HG03442 (cell line): ENCODE measurements around the gene PAPPA2.
"Not testable (repeated sequence)": the region's sequence is repeated elsewhere in the genome, so short reads cannot be mapped to it uniquely, and the experiment has no call there.

Experiments used
- ATAC-seq: cut with Tn5 transposase; IDR thresholded peaks from one replicate; pipeline ENCODE4 v1.9.1; 2021; ENCODE audit warnings: mild to moderate bottlenecking, moderate library complexity; ENCODE audit not compliant: unreplicated experiment

PAPPA2 gene

GRCh38 chr1:176462674-176463378 is at the start of gene PAPPA2:
PAPPA2 (plus strand) TSS chr1:176463175; CDS start chr1:176556323, 93,148 bp downstream.
- no peak for ATAC-seq

GRCh38 chr1:176416777-176417176 is 46.2 kb upstream of the PAPPA2 start:
- no peak for ATAC-seq

DNA sequence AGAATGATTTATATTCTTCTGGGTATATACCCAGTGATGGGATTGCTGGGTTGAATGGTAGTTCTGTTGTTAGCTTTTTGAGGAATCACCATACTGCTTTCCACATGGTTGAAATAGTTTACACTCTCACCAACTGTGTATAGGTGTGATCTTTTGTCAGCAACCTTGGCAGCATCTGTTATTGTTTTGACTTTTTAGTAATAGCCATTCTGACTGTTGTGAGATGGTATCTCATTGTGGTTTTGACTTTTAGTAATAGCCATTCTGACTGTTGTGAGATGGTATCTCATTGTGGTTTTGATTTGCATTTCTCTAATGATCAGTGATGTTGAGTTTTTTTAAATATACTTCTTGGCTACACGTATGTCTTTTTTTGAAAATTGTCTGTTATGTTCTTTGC is 43.4 kb upstream of the PAPPA2 start:
- ATAC-seq: not testable (repeated sequence)

DNA sequence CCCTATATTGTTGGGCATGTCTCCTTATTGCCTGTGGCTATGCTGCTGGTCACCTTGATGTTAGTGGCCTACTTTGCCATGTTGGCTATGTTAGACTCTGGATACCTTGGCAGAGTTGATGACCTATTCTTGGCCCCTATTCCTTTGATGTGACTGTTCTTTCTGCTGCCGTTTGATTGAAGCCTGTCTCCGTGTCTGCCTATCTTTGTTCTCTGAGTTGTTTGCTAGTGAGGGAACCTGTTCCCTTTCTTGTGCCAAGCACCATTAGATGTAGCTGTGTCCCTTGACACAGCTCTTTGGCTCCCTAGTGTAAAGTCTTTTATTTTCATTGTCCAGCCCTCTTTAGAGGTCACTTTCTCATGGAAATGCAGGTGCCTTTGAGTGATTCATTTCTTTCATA is 28.7 kb upstream of the PAPPA2 start:
- ATAC-seq: no peak

- no peak for ATAC-seq
These were observed 26.7 kb upstream of the PAPPA2 start for GRCh38 chr1:176436251-176436650.

GRCh38 chr1:176440176-176440575 is 22.8 kb upstream of the PAPPA2 start:
- ATAC-seq: no peak

- ATAC-seq: no peak
These were observed 18.7 kb upstream of the PAPPA2 start for GRCh38 chr1:176444286-176444685.

DNA sequence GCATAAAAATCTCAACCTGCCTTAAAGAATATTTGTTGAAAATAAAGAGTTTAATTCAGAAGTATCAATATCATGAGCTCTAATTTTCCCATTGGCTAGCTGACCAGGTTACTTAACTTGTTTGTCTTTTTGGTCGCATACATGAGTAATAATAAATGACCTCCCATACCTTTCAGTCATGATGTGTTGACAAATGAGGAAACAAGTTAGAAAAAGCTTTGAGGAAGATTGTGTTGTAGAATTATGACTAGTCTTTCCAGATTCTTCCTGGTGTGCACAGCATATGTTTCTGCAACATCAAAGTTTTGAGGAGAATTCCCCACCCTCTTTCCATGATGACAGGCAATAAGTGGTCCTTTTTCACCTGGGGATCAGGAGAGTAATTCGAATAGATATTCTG is 17.6 kb upstream of the PAPPA2 start:
- no peak for ATAC-seq

DNA sequence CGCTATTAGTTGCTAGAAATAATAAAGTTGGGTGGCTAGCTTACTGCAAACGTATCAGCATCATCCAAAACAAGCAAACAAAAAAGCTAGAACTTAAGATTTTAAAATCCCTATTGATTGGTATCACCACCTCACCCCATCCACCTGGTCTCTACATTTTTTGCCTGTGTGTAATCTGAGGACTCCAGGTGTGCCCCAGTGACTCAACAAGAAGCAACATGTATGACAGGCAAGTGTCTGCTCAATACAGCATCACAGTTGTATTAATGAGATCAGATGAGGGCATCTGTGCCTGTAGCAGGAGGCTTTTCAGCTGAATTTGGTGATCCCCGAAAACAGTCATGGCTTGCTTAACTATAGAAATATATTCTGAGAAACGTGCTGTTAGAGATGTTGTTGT is 14.6 kb upstream of the PAPPA2 start:
- ATAC-seq: no peak

GRCh38 chr1:176450526-176450925 is 12.4 kb upstream of the PAPPA2 start:
- ATAC-seq: no peak

- not testable (repeated sequence) for ATAC-seq
These were observed 11.2 kb upstream of the PAPPA2 start for GRCh38 chr1:176451741-176452140.

GRCh38 chr1:176456795-176457194 is 6.2 kb upstream of the PAPPA2 start:
- ATAC-seq: no peak

DNA sequence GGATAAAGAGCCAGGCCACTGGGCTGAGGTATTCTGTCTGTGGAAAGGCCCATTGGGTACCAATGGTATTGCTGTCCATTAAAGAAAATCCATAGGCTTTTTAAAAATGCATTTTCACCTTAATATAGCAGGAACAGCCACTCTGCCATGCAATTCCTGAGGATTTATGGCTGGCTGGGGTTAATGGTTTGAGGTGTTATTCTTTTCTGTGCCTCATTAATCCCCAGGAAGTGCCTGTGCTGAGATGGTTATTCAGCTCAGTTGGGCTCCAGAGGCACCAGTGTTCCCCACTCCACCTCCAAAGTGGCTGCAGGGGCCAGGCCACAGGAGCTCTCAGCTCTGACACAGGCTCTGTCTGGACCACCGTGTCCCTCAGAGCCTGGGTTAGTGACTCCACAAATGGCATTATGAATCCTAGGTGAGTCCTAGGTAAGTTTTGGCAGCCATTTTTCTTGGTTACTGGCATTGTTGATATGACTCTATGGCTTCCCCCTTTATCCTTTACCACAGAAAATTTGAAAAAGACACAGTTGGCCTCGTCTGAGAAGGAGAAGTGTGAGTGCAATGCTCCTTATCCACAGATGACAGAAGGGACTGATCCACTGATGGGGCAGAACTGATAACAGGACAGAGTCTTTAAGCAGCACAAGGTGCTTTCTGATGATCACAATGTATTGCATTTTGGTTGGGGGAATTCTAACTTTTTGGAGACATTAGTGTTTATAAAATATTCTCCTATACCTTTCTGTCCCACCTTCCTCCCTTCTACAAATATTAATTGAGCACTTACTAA is 2.2 kb upstream of the PAPPA2 start:
- no peak for ATAC-seq

DNA sequence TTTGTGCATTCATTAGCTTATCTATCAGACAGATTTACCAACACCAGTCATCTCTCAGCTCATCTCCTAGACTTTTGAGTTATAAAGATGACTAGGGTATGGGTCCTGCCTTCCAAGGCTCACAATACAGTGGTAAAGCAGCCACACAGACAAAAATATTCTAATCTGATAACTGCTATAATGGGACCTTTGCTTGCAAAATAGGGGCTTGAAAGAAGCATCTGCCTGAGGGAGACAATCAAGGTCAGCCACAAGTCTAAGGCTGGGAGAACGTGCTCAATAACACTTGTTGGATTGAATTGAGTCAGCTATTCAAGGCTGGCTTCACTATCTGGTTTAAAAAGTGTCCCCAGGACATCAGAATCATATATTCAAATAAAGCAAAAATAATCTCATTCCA is 1.4 kb upstream of the PAPPA2 start:
- ATAC-seq: no peak

GRCh38 chr1:176466514-176466913 is 3.5 kb downstream of the PAPPA2 start:
- ATAC-seq: no peak

DNA sequence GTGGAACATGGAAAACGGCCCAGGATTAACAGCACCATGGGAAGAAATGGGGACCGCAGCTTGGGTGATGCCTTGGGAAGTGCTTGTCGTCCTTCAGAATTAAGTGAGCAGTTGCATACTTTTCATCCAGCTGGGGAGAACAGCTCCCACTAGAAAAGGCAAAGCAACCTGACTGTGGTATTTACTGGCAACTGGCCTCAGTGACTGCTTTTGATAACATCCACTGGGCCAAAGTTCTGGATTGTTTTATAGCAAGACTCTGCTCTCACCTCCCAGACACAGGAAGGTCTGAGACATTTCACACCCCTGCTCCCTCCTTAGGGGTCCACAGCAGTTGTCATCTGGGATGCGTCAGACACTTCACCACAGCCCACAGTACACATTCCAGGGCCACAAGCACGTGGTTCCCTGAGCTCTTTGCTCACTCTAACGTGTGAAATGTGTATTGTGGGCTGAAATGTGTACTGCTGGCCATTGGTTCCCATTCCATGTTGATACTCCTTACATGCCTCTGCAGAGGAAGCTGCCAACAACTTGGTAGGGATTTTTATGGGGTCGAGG is 6.6 kb downstream of the PAPPA2 start:
- no peak for ATAC-seq

GRCh38 chr1:176471338-176472121 is 8.6 kb downstream of the PAPPA2 start:
- ATAC-seq: no peak

DNA sequence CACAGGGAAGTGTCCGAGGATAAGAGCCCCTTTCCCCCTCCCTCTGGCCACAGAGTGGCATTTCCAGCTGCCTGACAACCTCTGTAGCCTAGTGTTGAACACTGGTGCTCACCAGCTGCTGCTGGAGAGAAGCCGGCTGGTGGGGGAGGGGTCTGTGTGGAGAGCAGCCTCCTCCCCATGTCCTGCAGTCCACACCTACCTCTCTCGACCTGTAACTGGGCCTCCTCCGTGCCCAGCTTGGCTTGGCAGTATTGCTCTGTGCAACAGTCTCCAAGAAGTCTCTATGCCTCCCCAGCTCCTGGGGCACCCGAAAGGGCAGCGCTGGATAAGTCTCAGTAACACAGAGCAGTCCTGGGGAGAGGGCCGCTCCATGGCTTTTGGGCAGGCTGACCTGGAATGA is 17.0 kb downstream of the PAPPA2 start:
- no peak for ATAC-seq

- ATAC-seq: no peak
These were observed 17.8 kb downstream of the PAPPA2 start for GRCh38 chr1:176480750-176481149.

DNA sequence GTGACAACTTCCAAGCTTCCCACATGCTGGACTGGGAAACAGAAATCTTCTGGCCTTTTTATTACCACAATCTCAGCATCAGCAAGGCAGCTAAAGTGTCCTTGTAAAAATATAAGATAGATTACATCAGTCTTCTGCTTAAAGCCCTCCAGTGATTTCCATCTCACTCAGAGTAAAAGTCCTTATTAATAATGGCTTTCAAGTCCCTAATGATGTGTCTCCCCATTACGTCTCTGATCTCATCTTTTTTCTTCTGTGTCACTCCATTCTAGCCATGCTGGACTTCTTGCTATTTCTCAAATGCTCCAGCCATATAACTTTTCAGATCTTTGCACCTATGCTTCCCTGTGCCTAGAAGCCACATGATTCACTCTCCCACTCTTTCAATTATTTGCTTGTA is 22.1 kb downstream of the PAPPA2 start:
- ATAC-seq: no peak

- no peak for ATAC-seq
These were observed 31.5 kb downstream of the PAPPA2 start for GRCh38 chr1:176494436-176494835.
